B cell (primary cell): ENCODE results near the gene MOB2.

Experiments used
- CTCF ChIP-seq: fragments of 200-600 bp; IDR thresholded peaks from one replicate; pipeline ENCODE4 v1.8.0; 2022; ENCODE audit warnings: antibody characterized with exemption, mild to moderate bottlenecking
- EZH2 ChIP-seq: IDR thresholded peaks from 2 replicates; pipeline ENCODE4 v1.6.1; 2012; ENCODE audit warnings: borderline replicate concordance, low read depth, mild to moderate bottlenecking, moderate library complexity, low read length; ENCODE audit not compliant: insufficient read depth, poor library complexity, severe bottlenecking

GRCh38 chr11:1422981-1423380 lies 63.6 kb downstream of the MOB2 start:
- TF ChIP-seq EZH2 (no peak), CTCF (no peak)
